Esophagus mucosa (tissue), 1 donor: ENCODE measurements around the gene YEATS4. TPM values are rescaled to one million over a fixed set of nuclear protein-coding genes. Genes with fewer than 3 reads are reported as not detected.

Experiments used
- ATAC-seq: fragments of 200-7000 bp; cut with Tn5 transposase; one replicate; pipeline ENCODE4 v1.9.1; 2020
- total RNA-seq: library from RNA; stranded (reverse); gene quantifications from one replicate; pipeline ENCODE4 v1.2.4, GENCODE V29; 2023
- donor health status: DM: yes; HTN: yes; CAD: no.

The YEATS4 gene
- total RNA-seq, 1 donor from 2014 or later: 12.5 TPM

- ATAC-seq: peak; percentile 89
Measured at GRCh38 chr12:69392179-69392928, 32.8 kb downstream of the YEATS4 start.

GRCh38 chr12:69396041-69396440, 36.5 kb downstream of the YEATS4 start:
- no peak for ATAC-seq

GRCh38 chr12:69396963-69397362, 37.4 kb downstream of the YEATS4 start:
- no peak for ATAC-seq

GRCh38 chr12:69397978-69398377, 38.4 kb downstream of the YEATS4 start:
- ATAC-seq: no peak

- ATAC-seq: no peak
Measured at GRCh38 chr12:69401940-69402339, 42.4 kb downstream of the YEATS4 start.

GRCh38 chr12:69404851-69405565, 45.5 kb downstream of the YEATS4 start:
- ATAC-seq: no peak

- ATAC-seq: peak; percentile 85
Measured at GRCh38 chr12:69405566-69405865, 46.0 kb downstream of the YEATS4 start.

GRCh38 chr12:69406217-69406616, 46.7 kb downstream of the YEATS4 start:
- no peak for ATAC-seq

- ATAC-seq: no peak
Measured at GRCh38 chr12:69410571-69410970, 51.0 kb downstream of the YEATS4 start.

- no peak for ATAC-seq
Measured at GRCh38 chr12:69412655-69413054, 53.1 kb downstream of the YEATS4 start.

GRCh38 chr12:69415471-69416275, 56.1 kb downstream of the YEATS4 start:
- ATAC-seq: peak; percentile 69

GRCh38 chr12:69417231-69417630, 57.7 kb downstream of the YEATS4 start:
- ATAC-seq: no peak

- no peak for ATAC-seq
Measured at GRCh38 chr12:69417741-69418167, 58.2 kb downstream of the YEATS4 start.

GRCh38 chr12:69419701-69420100, 60.2 kb downstream of the YEATS4 start:
- no peak for ATAC-seq

- no peak for ATAC-seq
Measured at GRCh38 chr12:69421548-69421947, 62.0 kb downstream of the YEATS4 start.

GRCh38 chr12:69423037-69423905, 63.7 kb downstream of the YEATS4 start:
- no peak for ATAC-seq

- no peak for ATAC-seq
Measured at GRCh38 chr12:69425417-69425816, 65.9 kb downstream of the YEATS4 start.

- no peak for ATAC-seq
Measured at GRCh38 chr12:69428351-69429073, 69.0 kb downstream of the YEATS4 start.

GRCh38 chr12:69430942-69431590, 71.5 kb downstream of the YEATS4 start:
- no peak for ATAC-seq

GRCh38 chr12:69431591-69432222, 72.2 kb downstream of the YEATS4 start:
- ATAC-seq: no peak

GRCh38 chr12:69433653-69434052, 74.1 kb downstream of the YEATS4 start:
- no peak for ATAC-seq
